ENCODE data around the gene PKDCC. TPM values are rescaled to one million over a fixed set of nuclear protein-coding genes. Genes with fewer than 3 reads are reported as not detected.

PKDCC gene
- total and polyA plus RNA-seq, 2 of the 8 experiments (the other 6 are each of a cell fraction or from before 2014, with no cell fraction given) = 49.9 to 80.1 TPM

DNA sequence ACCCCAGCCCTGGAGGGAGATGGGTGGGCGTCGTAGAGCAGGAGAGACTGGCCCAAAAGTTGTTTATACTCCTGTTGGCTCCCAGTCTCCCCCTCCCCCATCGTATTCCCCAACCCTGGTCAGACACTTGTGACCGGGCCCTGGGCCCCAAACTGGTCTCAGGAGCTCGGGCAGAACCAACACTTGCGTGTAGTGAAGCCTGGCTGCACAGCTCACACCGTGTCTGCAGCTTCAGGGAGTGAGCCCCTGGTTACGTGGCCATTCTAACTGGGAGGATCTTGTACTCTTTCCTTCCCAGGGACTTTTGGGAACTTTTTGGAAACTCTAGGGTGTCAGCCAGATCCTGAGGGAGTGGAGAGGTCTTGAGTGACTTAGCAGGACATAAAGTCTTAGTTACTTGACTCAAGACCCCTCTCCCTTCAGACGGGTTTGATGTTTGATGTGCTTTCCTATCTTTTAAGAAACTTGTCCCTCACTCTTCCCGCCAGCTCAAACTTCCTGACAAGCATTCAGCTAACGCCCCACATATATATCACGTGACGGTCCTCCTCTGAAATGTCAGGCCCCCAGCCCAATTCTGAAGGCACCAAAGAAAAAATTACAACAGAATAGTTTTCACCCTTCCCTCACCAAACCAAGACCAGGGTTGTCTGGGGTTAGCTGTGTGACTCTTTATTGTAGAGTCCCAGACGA lies 2.3 kb downstream of the PKDCC start (continued):
- TF ChIP-seq YY1 (IDR thresholded peaks at IDR 0.05; ENCODE audit: low read depth, low read length) = no peak
- no peak for TF ChIP-seq SIX5 (IDR thresholded peaks at IDR 0.05; ENCODE audit: low read depth, low read length)
- TF ChIP-seq RNF2 (IDR thresholded peaks at IDR 0.05; ENCODE audit: borderline replicate concordance, low read depth, low read length, missing control alignments, poor library complexity, severe bottlenecking) = no peak
- TF ChIP-seq TCF12 (IDR thresholded peaks at IDR 0.05; ENCODE audit: low read depth, low read length) = no peak
- TF ChIP-seq EGR1 (IDR thresholded peaks at IDR 0.05; ENCODE audit: borderline replicate concordance, low read depth, low read length) = no peak
- no peak for TF ChIP-seq KDM5A (IDR thresholded peaks at IDR 0.05; ENCODE audit: low read length)
- no peak for TF ChIP-seq CEBPB (IDR thresholded peaks at IDR 0.05; ENCODE audit: low read depth, low read length)
- TF ChIP-seq CHD1 (IDR thresholded peaks at IDR 0.05; ENCODE audit: low read depth, low read length) = no peak
- TF ChIP-seq GABPA (IDR thresholded peaks at IDR 0.05; ENCODE audit: borderline replicate concordance, insufficient read depth, low read length) = no peak
